HG02610 (cell line): ENCODE data around the gene DSCAML1.

ENCODE experiments used
- ATAC-seq: cut with Tn5 transposase; IDR thresholded peaks from one replicate; pipeline ENCODE4 v1.9.1; 2021; ENCODE audit warnings: mild to moderate bottlenecking, moderate library complexity; ENCODE audit not compliant: unreplicated experiment

The DSCAML1 gene

DNA sequence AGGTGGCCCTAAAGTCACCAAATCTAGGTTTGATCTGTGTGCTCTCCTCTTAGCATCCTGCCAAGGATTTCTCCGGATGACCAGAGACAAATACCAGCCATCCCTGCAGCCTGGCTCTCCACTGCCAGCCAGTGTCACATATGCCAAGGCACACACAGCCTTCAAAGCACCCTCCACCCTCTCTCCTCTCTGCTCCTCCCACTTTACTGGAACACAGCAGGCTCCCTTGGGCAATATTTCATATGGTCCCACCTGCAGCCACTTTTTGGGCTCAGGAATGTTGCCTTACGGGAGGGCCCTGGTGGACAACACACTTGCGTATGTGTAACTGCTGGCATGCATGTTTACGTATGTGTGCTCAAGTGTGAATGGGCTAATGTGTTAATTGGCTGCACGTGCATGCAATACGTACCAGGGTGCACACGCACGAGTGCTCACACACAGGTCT lies 285.5 kb downstream of the DSCAML1 start:
- ATAC-seq, result no peak

- ATAC-seq, result no peak
Measured at GRCh38 chr11:117510646-117511045, 286.4 kb downstream of the DSCAML1 start.

DNA sequence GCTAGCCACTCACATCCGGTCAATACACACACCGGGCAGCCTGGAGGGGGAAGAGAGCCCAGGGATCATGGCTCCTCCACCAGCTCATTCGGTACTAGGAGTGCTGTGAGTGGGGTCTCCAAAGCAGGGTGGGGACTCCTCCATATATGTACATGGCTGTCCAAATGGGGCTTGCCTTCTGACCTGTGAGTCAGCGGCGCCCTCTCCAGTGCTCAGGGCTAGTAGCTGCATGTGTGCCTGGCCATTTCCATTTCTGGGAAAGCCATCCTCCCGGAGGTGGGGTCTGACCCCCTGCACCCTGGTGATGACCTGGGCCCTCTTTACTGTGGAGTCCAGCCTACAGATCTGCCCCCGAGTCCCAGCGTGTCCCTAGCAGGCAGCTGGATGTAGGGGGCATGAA lies 287.5 kb downstream of the DSCAML1 start:
- ATAC-seq, result no peak

DNA sequence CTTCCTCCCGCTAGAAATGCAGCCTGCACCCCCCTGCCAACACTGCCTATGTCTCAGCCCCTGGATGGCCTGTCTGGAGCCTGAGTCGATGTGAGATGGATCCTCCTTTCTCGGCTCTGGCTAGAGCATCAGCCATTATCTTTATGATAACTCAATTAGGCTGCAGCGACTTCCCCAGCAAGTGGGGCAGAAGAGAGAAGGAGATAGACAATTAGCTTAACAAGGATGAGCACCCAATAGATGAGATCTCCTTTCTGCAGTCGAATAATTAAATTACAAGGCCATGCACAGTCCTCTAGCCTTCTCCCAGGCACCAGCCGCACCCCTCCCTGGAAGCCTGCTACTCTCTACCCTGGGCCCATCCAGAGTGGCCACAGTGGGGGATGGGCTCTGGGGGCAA lies 290.0 kb downstream of the DSCAML1 start:
- no peak for ATAC-seq

- no peak for ATAC-seq
Measured at GRCh38 chr11:117505285-117505970, 291.6 kb downstream of the DSCAML1 start.

DNA sequence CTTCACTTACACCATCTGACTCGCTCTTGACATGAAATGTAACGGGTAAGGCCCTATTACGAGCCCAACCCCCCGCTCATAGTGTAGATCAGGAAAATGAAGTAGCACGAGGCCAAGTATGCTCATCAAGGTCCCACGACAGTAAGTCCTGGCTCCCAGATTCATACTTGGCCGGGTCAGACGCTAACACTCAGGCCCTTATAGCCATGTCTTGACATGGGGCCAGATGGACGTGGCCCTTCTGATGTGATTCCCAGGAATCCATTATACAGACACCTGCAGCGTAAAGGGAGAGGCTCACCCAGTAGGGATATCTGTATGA lies 294.3 kb downstream of the DSCAML1 start:
- no peak for ATAC-seq

DNA sequence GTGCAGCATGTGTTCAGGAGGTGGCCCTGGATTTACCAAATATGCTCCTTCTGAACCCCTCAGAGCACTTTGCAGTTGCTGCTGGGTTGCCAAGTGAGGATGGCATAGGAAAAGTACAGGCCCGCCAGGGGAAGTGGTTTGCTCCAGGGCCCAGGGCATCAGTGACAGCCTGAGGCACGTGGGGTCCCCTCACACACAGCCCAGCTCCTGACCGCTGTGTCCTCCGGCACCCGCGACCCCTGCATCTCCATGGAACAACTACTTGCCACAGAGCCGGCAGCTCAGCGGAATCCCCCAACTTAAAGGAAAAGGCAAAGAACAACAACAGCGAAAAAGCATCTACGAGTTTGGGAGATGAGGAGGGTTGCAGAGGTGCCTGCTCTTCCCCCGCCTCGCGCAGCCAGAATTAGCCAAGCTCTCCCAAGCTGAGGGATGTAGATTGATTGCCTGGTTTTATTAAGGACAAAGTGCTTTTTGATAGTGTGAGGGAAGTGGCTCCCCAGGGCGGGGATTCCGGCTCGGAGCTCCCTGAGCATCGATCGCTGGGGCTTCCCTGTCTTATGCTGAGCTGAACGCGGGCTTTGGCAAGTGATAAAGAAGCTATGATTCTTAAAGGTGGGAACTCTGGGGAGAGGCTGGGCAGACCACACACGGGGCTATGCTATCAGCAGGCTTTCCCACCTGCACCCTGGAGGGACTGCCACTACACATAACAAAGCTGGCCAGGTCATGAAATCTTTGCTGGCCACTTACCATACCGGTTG lies 294.8 kb downstream of the DSCAML1 start:
- no peak for ATAC-seq

DNA sequence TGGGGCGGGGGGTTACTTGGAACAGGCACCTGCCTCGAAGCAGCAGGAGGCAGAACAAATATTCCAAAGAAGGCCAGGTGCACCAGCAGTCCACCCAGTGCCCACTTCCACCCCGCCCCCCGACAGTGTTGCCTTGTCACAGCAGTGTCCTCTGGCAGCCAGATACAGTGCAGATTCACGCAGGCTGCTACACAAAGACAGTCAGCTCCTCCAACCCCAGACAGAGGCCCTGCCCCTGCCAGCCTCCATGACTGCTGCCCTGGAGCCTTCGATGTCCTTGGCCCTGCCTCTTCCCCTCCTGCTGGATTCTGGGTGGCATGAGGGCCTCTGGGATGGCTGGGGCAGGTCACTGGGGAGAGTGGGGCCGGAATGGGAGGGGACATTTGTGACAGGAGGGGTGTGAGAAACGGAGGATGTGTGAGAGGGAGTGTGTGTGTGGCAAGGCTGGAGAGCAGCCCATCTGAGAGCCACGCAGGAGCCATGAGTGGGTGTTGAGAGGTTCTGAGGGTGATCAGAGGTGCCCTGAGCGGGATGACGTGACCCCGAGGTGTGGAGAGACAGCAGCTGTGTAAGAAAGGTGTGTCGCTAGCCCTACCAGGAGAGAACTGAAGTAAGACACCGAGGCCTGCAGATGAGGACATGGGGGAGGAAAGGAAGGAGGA lies 295.6 kb downstream of the DSCAML1 start:
- ATAC-seq, result no peak

GRCh38 chr11:117498791-117499190 lies 298.2 kb downstream of the DSCAML1 start:
- no peak for ATAC-seq

DNA sequence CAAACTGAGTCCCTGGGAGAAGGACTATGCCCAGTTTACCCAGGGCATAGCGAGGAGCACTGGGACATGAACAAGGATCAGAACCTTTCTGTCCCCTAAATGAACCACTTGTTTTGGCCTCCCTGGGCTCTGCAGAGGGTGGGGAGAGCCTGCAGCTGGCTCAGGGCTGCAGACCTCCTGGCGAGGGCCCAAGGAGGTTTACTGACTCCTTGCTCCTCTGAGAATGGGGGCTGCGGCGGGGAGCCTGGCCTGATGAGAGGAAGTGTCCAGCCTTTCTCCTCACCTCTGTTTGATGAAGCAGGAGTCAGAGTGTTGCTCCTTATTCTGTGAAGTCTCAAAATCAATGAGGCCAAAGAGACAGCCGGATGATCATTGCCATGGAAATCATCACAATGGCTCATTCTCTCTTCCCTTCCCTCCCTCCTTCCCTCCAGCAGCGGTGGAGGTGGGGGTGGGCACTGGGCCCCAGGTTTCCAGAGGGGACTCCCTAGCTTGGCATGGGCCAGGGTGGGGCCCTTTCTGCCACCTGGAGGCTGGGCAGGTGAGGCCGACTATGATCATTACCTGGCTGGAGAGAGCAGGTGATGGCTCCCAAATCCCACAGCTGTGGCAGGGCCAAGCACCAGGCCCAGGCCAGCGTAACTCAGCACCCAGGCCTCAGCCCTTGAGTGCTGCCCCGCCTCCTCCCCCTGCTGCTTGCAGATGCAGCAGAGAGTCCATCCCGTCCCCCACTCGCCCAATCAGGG lies 299.6 kb downstream of the DSCAML1 start:
- ATAC-seq, result no peak

GRCh38 chr11:117495357-117495756 lies 301.7 kb downstream of the DSCAML1 start:
- ATAC-seq, result no peak

- ATAC-seq, result no peak
Measured at GRCh38 chr11:117492578-117493251, 304.3 kb downstream of the DSCAML1 start.

- ATAC-seq, result no peak
Measured at GRCh38 chr11:117490911-117491310, 306.1 kb downstream of the DSCAML1 start.

DNA sequence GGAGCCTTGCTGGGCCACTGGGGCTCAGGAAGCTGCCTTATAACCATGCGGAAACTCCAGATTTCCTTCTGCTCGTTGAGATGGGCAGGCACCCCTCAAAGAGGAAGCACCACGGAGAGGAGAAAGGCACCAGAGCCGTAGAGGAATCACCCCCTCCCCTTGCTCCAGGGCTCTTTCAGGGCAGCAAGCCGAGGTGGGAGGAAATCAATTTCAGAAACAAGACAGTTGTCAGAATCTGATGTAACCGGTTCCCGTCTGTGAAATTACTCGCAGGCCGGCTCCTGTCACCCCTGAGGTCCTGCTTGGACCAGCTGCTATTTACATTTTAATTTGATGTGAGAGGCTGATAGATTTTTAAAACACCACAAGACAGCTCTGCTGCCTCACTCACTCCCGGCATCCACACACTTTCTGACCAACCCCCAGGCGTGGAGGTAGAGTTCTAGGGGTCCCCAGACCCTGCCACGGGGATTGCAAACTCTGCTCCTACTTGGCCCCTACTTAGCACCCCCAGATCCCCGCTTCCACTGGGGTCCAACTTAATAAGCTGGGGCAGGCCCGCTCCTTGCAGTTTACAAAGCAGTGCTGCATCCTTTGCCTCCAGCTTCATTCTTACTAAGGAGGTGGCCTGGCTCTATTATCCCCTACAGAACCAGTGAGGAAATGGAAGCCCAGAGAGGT lies 306.9 kb downstream of the DSCAML1 start:
- ATAC-seq, result no peak

DNA sequence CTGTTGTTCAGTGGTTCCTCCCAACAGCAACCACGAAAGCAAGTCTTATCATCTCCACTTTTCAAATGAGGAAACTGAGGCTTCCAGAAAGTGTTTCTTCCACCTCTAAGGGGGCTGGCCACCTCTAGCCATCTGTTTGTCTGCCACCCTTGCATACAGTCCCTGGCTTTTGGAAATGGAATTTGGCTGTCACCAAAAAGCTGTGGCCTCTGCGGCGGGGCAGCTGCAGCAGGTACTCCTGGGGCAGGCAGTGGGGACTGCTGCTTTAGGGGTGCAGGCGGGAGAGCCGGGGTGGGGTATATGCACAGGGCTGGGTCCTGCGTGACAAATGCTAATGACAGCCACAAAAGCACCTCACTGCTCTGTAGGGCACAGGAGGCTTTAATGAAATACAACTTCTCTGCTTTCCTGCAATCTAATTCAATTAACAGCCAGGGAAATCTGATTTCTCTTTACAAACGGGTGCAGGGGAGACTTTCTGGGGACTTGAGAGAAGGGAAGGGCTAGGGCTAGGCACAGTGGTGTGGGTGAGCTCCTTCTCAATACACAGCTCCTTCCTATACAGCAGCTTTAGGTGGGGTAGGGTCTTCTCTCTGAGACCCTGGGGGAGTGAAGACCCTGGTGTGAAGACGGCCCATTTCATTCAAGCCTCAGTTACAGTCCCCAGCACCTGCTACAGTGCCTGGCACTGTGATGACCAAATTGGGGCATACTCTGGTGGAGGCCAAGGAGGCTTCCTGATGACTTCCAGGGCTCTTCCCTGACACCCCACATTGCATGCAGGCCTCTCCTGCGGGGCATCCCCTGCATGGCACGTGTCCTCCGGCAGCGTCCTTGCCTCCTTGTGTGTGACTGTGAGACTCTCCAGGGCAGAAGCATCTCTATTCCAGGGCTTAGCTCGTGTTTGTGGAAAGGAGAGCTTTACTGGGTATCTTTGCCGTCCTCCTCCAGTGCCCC lies 307.7 kb downstream of the DSCAML1 start:
- ATAC-seq, result no peak

GRCh38 chr11:117486059-117486458 lies 311.0 kb downstream of the DSCAML1 start:
- ATAC-seq, result no peak

- ATAC-seq, result no peak
Measured at GRCh38 chr11:117484156-117484555, 312.9 kb downstream of the DSCAML1 start.

GRCh38 chr11:117483372-117483771 lies 313.6 kb downstream of the DSCAML1 start:
- ATAC-seq, result no peak

GRCh38 chr11:117482881-117483280 lies 314.1 kb downstream of the DSCAML1 start:
- ATAC-seq, result no peak
